ENCODE data around the gene ABCA4.

- no peak for TF ChIP-seq CTCF (IDR thresholded peaks at IDR 0.05)
- no peak for TF ChIP-seq POLR2A (IDR thresholded peaks at IDR 0.05)
These were observed 22.3 kb upstream of the ABCA4 start for GRCh38 chr1:94143173-94143808.
